Thyroid gland (tissue), 4 donors: ENCODE data around the gene PAWR. TPM values are rescaled to one million over a fixed set of nuclear protein-coding genes. Genes with fewer than 3 reads are reported as not detected.
A peak's percentile ranks its signal among the peaks of the same experiment; 100 is the strongest.

ENCODE experiments used
- DNase-seq, 2 donors: peaks; one replicate each; pipeline ENCODE4 v3.0.0-alpha.2; 2019
- H3K27ac ChIP-seq, 3 donors: fragments of 200-600 bp; sonication (generic); 1 replicate in 2 of 3; 2 replicates in 1 of 3; pipeline ENCODE4 v1.5.1; 2016 to 2019; ENCODE audit warnings: mild to moderate bottlenecking in 1 of 3, moderate library complexity in 1 of 3
- H3K27me3 ChIP-seq: fragments of 200-600 bp; sonication (generic); one replicate; pipeline ENCODE4 v1.5.1; 2019
- H3K36me3 ChIP-seq, 2 donors: fragments of 200-600 bp; sonication (generic); one replicate each; pipeline ENCODE4 v1.5.1; 2016 to 2019
- H3K4me1 ChIP-seq, 2 donors: fragments of 200-600 bp; sonication (generic); one replicate each; pipeline ENCODE4 v1.5.1; 2017 to 2019
- H3K4me3 ChIP-seq, 3 donors: fragments of 200-600 bp; sonication (generic); replicated peaks in 1 of 3; 1 replicate in 2 of 3; 2 replicates in 1 of 3; pipeline ENCODE4 v1.5.1; 2016; ENCODE audit warnings: mild to moderate bottlenecking in 1 of 3
- H3K9me3 ChIP-seq: fragments of 200-600 bp; sonication (generic); one replicate; pipeline ENCODE4 v1.5.1; 2017
- CTCF ChIP-seq, 6 experiments: fragments of 200-600 bp in 3 of 6; fragments of 450-650 bp in 3 of 6; sonication (generic) in 3 of 6; IDR thresholded peaks; one replicate each; pipeline ENCODE4 v1.5.1; 2016 to 2019; ENCODE audit warnings: antibody characterized with exemption in 6 of 6, mild to moderate bottlenecking in 2 of 6, inconsistent platforms in 1 of 6, moderate library complexity in 1 of 6
- POLR2A ChIP-seq, 2 donors: fragments of 450-650 bp; IDR thresholded peaks; one replicate each; pipeline ENCODE4 v1.6.1; 2017; ENCODE audit warnings: antibody characterized with exemption in 2 of 2, mild to moderate bottlenecking in 2 of 2, moderate library complexity in 1 of 2
- WGBS, 2 donors: methylation state at CpG; one replicate each; pipeline ENCODE4 v1.1.5; 2017; 5-methylcytosine and 5-hydroxymethylcytosine counted together
- intact Hi-C: fragments of 100-400 bp; cut with DNase I; formaldehyde crosslinking; loops from one replicate; pipeline ENCODE4 v1.15.1; 2023
- total RNA-seq, 4 donors: library from RNA; depleted of rRNA; stranded (reverse); fragments of >200 nt; gene quantifications; one replicate each; pipeline ENCODE4 v1.2.3, GENCODE V29; 2016

Gene PAWR
- total RNA-seq, 4 donors from 2014 or later, result 83.7 to 125 (median 86.4) TPM

- Histone ChIP-seq H3K27ac (no peak overlapping the region), H3K4me1 (peaks cover 0 to 3% of the 10 kb centered on the region in 2 donors), H3K4me3 (no peak overlapping the region), H3K27me3 (no peaks in the 10 kb centered on the region), H3K36me3 (no peaks in the 10 kb centered on the region), H3K9me3 (no peaks in the 10 kb centered on the region)
- 88 to 89% methylated on average over 3 of the region's 3 CpGs for WGBS, 2 donors
- intact Hi-C loops, result no loop called here
- no peak for TF ChIP-seq CTCF (IDR thresholded peaks at IDR 0.05)
- no peak for TF ChIP-seq POLR2A (IDR thresholded peaks at IDR 0.05)
- no peak for DNase-seq
These were observed 92.9 kb downstream of the PAWR start for GRCh38 chr12:79597910-79598309.

GRCh38 chr12:79596719-79597350 lies 93.9 kb downstream of the PAWR start:
- Histone ChIP-seq H3K36me3 (no peaks in the 10 kb centered on the region), H3K27ac (no peak overlapping the region), H3K27me3 (no peaks in the 10 kb centered on the region), H3K4me3 (no peak overlapping the region), H3K4me1 (peaks cover 0 to 3% of the 10 kb centered on the region in 2 donors), H3K9me3 (no peaks in the 10 kb centered on the region)
- DNase-seq, result no peak
- intact Hi-C loops, result no loop called here
- 97% methylated on average over 10 of the region's 10 CpGs for WGBS, 2 donors
- TF ChIP-seq POLR2A (IDR thresholded peaks at IDR 0.05) (no peak), CTCF (IDR thresholded peaks at IDR 0.05) (no peak)

- TF ChIP-seq CTCF (IDR thresholded peaks at IDR 0.05) (no peak), POLR2A (IDR thresholded peaks at IDR 0.05) (no peak)
- H3K27ac ChIP-seq, result peak overlapping the region in 2 of 3 donors; percentile 11 to 32
- DNase-seq, result peak in 1 of 2 donors; percentile 24
- no peaks in the 10 kb centered on the region for H3K9me3 ChIP-seq
- no peaks in the 10 kb centered on the region for H3K27me3 ChIP-seq
- H3K4me3 ChIP-seq, result no peak overlapping the region
- peaks cover 0 to 3% of the 10 kb centered on the region in 2 donors for H3K4me1 ChIP-seq
- WGBS, 2 donors, result 80 to 87% methylated on average over 4 of the region's 4 CpGs
- intact Hi-C loops, result no loop called here
- H3K36me3 ChIP-seq, result no peaks in the 10 kb centered on the region
These were observed 95.5 kb downstream of the PAWR start for GRCh38 chr12:79595273-79595672.

GRCh38 chr12:79592865-79593264 lies 97.9 kb downstream of the PAWR start:
- Histone ChIP-seq H3K4me3 (no peak overlapping the region), H3K27ac (no peak overlapping the region), H3K27me3 (no peaks in the 10 kb centered on the region), H3K36me3 (no peaks in the 10 kb centered on the region), H3K9me3 (no peaks in the 10 kb centered on the region), H3K4me1 (peaks cover 0 to 3% of the 10 kb centered on the region in 2 donors)
- no peak for TF ChIP-seq CTCF (IDR thresholded peaks at IDR 0.05)
- no peak for TF ChIP-seq POLR2A (IDR thresholded peaks at IDR 0.05)
- DNase-seq, result no peak
- 64 to 96% methylated on average over 3 of the region's 3 CpGs for WGBS, 2 donors
- intact Hi-C loops, result no loop called here

- peaks cover 0 to 3% of the 10 kb centered on the region in 2 donors for H3K4me1 ChIP-seq
- WGBS, 2 donors, result 85% methylated on average over 1 of the region's 1 CpG
- intact Hi-C loops, result no loop called here
- no peak overlapping the region for H3K27ac ChIP-seq
- H3K27me3 ChIP-seq, result no peaks in the 10 kb centered on the region
- DNase-seq, result no peak
- no peaks in the 10 kb centered on the region for H3K9me3 ChIP-seq
- no peak overlapping the region for H3K4me3 ChIP-seq
- H3K36me3 ChIP-seq, result no peaks in the 10 kb centered on the region
- TF ChIP-seq CTCF (IDR thresholded peaks at IDR 0.05) (no peak), POLR2A (IDR thresholded peaks at IDR 0.05) (no peak)
These were observed 98.8 kb downstream of the PAWR start for GRCh38 chr12:79591988-79592387.
